Pancreas (tissue), 10 donors: Measurements from ENCODE around the gene SLC12A8. TPM values are rescaled to one million over a fixed set of nuclear protein-coding genes. Genes with fewer than 3 reads are reported as not detected.

Source experiments
- ATAC-seq, 4 donors: fragments of 200-7000 bp; cut with Tn5 transposase; one replicate each; pipeline versions ENCODE4 v1.8.0 to v1.9.1; 2020; ENCODE audit warnings: mild to moderate bottlenecking in 4 of 4, moderate library complexity in 4 of 4
- DNase-seq, 6 donors: peaks; one replicate each; pipeline ENCODE4 v3.0.0-alpha.2; 2020
- FAIRE-seq: peaks from 2 replicates; lab custom pipeline; 2012; peaks lifted over from hg19 to GRCh38; lab: Jason Lieb, UNC
- H3K27ac ChIP-seq, 4 donors: fragments of 200-600 bp; sonication (generic); 1 replicate in 3 of 4; 2 replicates in 1 of 4; pipeline versions ENCODE4 v1.5.0 to v1.8.0; 2020
- H3K27me3 ChIP-seq, 4 donors: fragments of 200-600 bp; one replicate each; pipeline ENCODE4 v1.8.0; 2021
- H3K36me3 ChIP-seq, 3 donors: fragments of 200-600 bp; sonication (generic) in 1 of 3; one replicate each; pipeline versions ENCODE4 v1.5.0 to v1.8.0; 2020 to 2021
- H3K4me1 ChIP-seq, 3 donors: fragments of 200-600 bp; one replicate each; pipeline ENCODE4 v1.8.0; 2021
- H3K4me3 ChIP-seq, 4 donors: fragments of 200-600 bp; sonication (generic) in 2 of 4; one replicate each; pipeline versions ENCODE4 v1.5.0 to v1.8.0; 2020 to 2021
- H3K9me3 ChIP-seq, 4 donors: fragments of 200-600 bp; one replicate each; pipeline ENCODE4 v1.8.0; 2021
- WGBS, 2 donors: extraction: QIAGEN DNeasy Blood & Tissue Kit; methylation state at CpG; one replicate each; pipeline ENCODE4 v1.1.7; 2013; 5-methylcytosine and 5-hydroxymethylcytosine counted together
- intact Hi-C, 3 donors: fragments of 100-400 bp; cut with DNase I; formaldehyde crosslinking; loops; one replicate each; pipeline versions ENCODE4 v1.11.1 to v1.14.2; 2022
- polyA plus RNA-seq, 2 donors: library from polyadenylated mRNA; stranded (reverse); fragments of 200-250 nt; gene quantifications; one replicate each; pipeline ENCODE4 v1.2.3, GENCODE V29; 2013
- total RNA-seq, 6 donors: library from RNA; stranded (reverse); fragmentation: NEBNext Ultra II Directional in 4 of 6; extraction: Animal tissue kit (Norgen Biotek cat#: 25700) in 4 of 6; gene quantifications; one replicate each; pipeline versions ENCODE4 v1.2.1 to v1.2.4, GENCODE V29; 2021 to 2023
- TF ChIP-seq, protein P1 (sequence below), 4 donors: fragments of 200-600 bp; sonication (generic) in 3 of 4; IDR thresholded peaks; one replicate each; pipeline versions ENCODE4 v1.5.0 to v1.8.0; 2021; ENCODE audit warnings: antibody characterized with exemption in 4 of 4
- donor health status: healthy with polysubstance abuse.
- donor health status: DM: no; HTN: no; CAD: no; lungs with moderate emphysema.
- donor health status: DM: no; HTN: no; CAD: no.
- donor health status: control.
- donor health status: control.
- donor health status: Bipolar disorder and iron deficiency.
- donor health status: DM: yes; HTN: yes; CAD: no.
- donor health status: DM: no; HTN: no; CAD: no.
- donor health status: DM: no; HTN: no; CAD: no.
- donor health status: DM: yes; HTN: yes; CAD: no.

SLC12A8 gene
- total and polyA plus RNA-seq, 8 donors = 6.6 to 16.2 (median 12.5) TPM

GRCh38 chr3:125191256-125191655 is 21.3 kb downstream of the SLC12A8 start:
- intact Hi-C loops = no loop called here
- DNase-seq = no peak
- Histone ChIP-seq H3K27me3 (no peaks in the 10 kb centered on the region), H3K9me3 (no peaks in the 10 kb centered on the region), H3K4me1 (no peaks in the 10 kb centered on the region), H3K27ac (no peak overlapping the region), H3K36me3 (peaks cover 0 to 31% (median 6%) of the 10 kb centered on the region in 3 donors), H3K4me3 (no peak overlapping the region)
- FAIRE-seq = no peak
- WGBS, 2 donors = 81 to 87% methylated on average over 4 of the region's 4 CpGs
- ATAC-seq = no peak
- TF ChIP-seq, protein P1, sequence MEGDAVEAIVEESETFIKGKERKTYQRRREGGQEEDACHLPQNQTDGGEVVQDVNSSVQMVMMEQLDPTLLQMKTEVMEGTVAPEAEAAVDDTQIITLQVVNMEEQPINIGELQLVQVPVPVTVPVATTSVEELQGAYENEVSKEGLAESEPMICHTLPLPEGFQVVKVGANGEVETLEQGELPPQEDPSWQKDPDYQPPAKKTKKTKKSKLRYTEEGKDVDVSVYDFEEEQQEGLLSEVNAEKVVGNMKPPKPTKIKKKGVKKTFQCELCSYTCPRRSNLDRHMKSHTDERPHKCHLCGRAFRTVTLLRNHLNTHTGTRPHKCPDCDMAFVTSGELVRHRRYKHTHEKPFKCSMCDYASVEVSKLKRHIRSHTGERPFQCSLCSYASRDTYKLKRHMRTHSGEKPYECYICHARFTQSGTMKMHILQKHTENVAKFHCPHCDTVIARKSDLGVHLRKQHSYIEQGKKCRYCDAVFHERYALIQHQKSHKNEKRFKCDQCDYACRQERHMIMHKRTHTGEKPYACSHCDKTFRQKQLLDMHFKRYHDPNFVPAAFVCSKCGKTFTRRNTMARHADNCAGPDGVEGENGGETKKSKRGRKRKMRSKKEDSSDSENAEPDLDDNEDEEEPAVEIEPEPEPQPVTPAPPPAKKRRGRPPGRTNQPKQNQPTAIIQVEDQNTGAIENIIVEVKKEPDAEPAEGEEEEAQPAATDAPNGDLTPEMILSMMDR (IDR thresholded peaks at IDR 0.05) = no peak

- H3K4me1 ChIP-seq = no peaks in the 10 kb centered on the region
- no peak overlapping the region for H3K27ac ChIP-seq
- TF ChIP-seq, protein P1 (IDR thresholded peaks at IDR 0.05) = no peak
- H3K4me3 ChIP-seq = no peak overlapping the region
- ATAC-seq (no peak), FAIRE-seq (no peak), DNase-seq (no peak)
- WGBS, 2 donors = 64 to 98% methylated on average over 3 of the region's 3 CpGs
- no peaks in the 10 kb centered on the region for H3K9me3 ChIP-seq
- H3K36me3 ChIP-seq = peaks cover 0 to 31% (median 6%) of the 10 kb centered on the region in 3 donors
- intact Hi-C loops = no loop called here
- no peaks in the 10 kb centered on the region for H3K27me3 ChIP-seq
Observed at GRCh38 chr3:125190786-125191185, 21.8 kb downstream of the SLC12A8 start.

DNA sequence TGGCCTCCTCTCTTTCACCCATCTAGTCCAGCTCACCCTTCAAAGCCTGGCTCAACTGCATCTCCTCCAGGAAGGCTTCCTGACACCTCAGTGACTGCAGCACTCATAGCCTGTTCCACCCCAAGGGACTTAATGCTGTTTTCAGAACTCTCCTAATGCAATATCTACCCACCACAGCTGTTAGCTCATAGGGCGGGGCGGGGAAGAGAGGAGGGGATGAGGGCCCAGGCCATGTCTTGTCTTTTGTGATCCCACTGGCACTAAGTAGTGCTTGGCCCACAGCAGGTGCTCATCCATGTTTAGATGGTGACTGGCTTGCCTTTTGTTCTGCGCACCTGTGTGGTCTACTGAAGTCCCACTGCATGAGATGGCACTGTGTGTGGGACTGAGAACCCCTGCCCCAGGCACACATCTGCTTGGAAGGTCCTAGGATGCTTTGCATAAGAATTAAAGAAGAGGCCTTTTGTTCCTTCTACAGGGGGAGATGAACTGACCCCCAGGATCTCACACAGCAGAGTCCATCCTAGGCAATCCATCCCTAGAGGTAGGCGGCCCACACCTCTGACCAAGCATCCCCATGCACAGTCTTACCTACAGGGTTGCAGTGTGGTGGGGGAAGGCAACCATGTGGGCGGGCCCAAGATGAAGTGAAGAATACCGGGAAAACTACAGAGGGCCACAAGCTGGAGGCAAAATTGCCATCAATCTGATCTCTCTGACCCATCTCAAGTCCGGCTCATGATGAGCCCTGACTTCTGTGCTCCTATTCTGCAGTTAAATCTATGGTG is 23.0 kb downstream of the SLC12A8 start:
- no peaks in the 10 kb centered on the region for H3K27me3 ChIP-seq
- DNase-seq (no peak), FAIRE-seq (no peak), ATAC-seq (no peak)
- no peak overlapping the region for H3K4me3 ChIP-seq
- no peak overlapping the region for H3K27ac ChIP-seq
- intact Hi-C loops = no loop called here
- 94 to 97% methylated on average over 7 of the region's 7 CpGs for WGBS, 2 donors
- H3K4me1 ChIP-seq = no peaks in the 10 kb centered on the region
- TF ChIP-seq, protein P1 (IDR thresholded peaks at IDR 0.05) = no peak
- no peaks in the 10 kb centered on the region for H3K9me3 ChIP-seq
- H3K36me3 ChIP-seq = peaks cover 0 to 31% (median 6%) of the 10 kb centered on the region in 3 donors

- Histone ChIP-seq H3K4me1 (no peaks in the 10 kb centered on the region), H3K27me3 (no peaks in the 10 kb centered on the region), H3K36me3 (peaks cover 0 to 31% (median 6%) of the 10 kb centered on the region in 3 donors), H3K4me3 (no peak overlapping the region), H3K27ac (no peak overlapping the region), H3K9me3 (no peaks in the 10 kb centered on the region)
- TF ChIP-seq, protein P1 (IDR thresholded peaks at IDR 0.05) = no peak
- intact Hi-C loops = no loop called here
- WGBS, 2 donors = 94 to 96% methylated on average over 2 of the region's 2 CpGs
- DNase-seq (no peak), FAIRE-seq (no peak), ATAC-seq (no peak)
Observed at GRCh38 chr3:125188955-125189354, 23.6 kb downstream of the SLC12A8 start.

GRCh38 chr3:125187599-125187910 is 25.0 kb downstream of the SLC12A8 start:
- ATAC-seq (no peak), FAIRE-seq (no peak), DNase-seq (no peak)
- Histone ChIP-seq H3K4me1 (no peaks in the 10 kb centered on the region), H3K9me3 (no peaks in the 10 kb centered on the region), H3K4me3 (no peak overlapping the region), H3K36me3 (peaks cover 0 to 31% (median 6%) of the 10 kb centered on the region in 3 donors), H3K27ac (no peak overlapping the region), H3K27me3 (no peaks in the 10 kb centered on the region)
- TF ChIP-seq, protein P1 (IDR thresholded peaks at IDR 0.05) = no peak
- intact Hi-C loops = no loop called here
- WGBS, 2 donors = 75 to 77% methylated on average over 5 of the region's 5 CpGs
